KOPT-K1 (cell line): ENCODE measurements around the gene MAMLD1.

ENCODE experiments used
- H3K27ac ChIP-seq: fragments of 200-600 bp; sonication (generic); 2 replicates; pipeline ENCODE4 v1.5.1; 2016; ENCODE audit warnings: antibody characterized with exemption, mild to moderate bottlenecking, low read depth, low read length; ENCODE audit not compliant: poor library complexity, severe bottlenecking
- H3K36me3 ChIP-seq: fragments of 200-600 bp; sonication (generic); 2 replicates; pipeline ENCODE4 v1.5.1; 2017; ENCODE audit warnings: antibody characterized with exemption, mild to moderate bottlenecking, low read length, moderate library complexity; ENCODE audit not compliant: insufficient read depth
- H3K9me3 ChIP-seq: fragments of 200-600 bp; sonication (generic); 2 replicates; pipeline ENCODE4 v1.5.1; 2017; ENCODE audit warnings: antibody characterized with exemption, low read length, mild to moderate bottlenecking; ENCODE audit not compliant: insufficient read depth, poor library complexity, severe bottlenecking

The MAMLD1 gene

DNA sequence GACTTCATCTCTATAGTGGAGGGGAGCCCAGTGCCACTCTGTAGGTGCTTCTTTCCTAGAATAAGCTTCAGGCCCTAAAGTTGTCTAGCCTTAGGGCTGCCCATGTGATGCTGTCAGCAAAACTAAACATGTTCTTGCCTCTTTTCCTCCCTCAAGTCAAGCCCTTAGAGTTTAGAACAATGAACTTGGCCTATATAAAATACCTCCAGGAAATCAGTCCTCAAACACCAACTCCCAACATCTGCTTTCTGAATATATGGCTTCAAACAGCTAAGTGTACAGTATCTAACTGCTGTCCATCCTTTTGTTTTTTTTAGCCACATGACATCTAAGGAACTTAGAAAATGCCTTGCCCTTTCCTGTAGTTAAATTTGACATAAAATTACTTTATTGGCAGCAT is 91.0 kb downstream of the MAMLD1 start:
- H3K27ac ChIP-seq = no peak overlapping the region
- no peaks in the 10 kb centered on the region for H3K9me3 ChIP-seq
- no peaks in the 10 kb centered on the region for H3K36me3 ChIP-seq

DNA sequence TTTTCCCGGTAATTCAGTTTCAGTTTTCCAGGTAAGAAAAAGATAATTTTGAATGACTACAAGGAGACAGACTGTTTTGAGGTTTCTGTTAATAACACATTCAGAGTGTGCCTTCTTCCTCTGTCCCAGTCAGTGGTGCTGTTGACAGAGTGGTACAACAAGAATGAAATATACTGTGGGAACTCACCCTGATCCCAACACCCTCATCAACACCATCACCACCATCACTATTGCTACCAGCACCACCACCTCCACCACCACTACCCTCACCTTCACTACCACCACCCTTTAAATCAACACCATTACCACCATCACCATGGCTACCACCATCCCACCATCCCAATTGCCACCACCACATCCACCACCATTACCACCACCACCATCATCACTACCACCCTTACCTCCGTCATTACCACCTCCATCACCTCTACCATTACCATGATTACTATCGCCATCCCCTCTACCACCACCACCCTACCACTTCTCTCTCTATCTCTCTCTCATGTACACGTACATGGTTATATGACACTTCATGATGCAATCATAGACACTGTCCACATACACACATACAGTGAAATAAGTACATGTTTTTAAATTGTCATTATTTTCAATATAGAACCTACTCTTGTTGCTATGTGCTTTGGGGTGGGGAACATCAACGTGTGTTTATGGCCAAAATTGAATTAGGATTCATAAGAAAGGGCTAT is 91.5 kb downstream of the MAMLD1 start:
- H3K9me3 ChIP-seq = no peaks in the 10 kb centered on the region

GRCh38 chrX:150455215-150455608 is 92.1 kb downstream of the MAMLD1 start:
- Histone ChIP-seq H3K27ac (no peak overlapping the region), H3K9me3 (no peaks in the 10 kb centered on the region), H3K36me3 (no peaks in the 10 kb centered on the region)

More for the DNA sequence above, 91.5 kb downstream of the MAMLD1 start:
- no peak overlapping the region for H3K27ac ChIP-seq
- H3K36me3 ChIP-seq = no peaks in the 10 kb centered on the region

DNA sequence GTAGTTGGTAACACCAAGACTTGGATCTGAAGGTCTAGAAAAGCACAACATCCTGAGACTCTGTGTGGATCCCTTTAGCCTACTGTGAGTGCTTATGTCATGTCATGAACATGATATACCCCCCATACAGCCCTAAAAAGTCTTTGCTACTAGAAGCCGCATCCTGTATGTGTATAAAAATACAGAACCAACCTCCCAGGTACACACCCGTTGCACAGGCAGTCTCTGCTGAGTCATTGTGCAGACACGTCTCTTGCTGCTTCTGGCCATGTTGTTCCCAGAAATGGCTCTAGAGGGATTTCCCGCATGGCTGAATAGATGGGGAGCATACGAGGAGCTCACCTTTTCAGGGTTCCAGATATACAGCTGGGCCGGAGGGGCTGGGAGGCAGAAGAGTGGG is 93.3 kb downstream of the MAMLD1 start:
- Histone ChIP-seq H3K9me3 (no peaks in the 10 kb centered on the region), H3K27ac (no peak overlapping the region), H3K36me3 (no peaks in the 10 kb centered on the region)

GRCh38 chrX:150456941-150457340 is 93.8 kb downstream of the MAMLD1 start:
- no peaks in the 10 kb centered on the region for H3K36me3 ChIP-seq
- no peak overlapping the region for H3K27ac ChIP-seq
- H3K9me3 ChIP-seq = no peaks in the 10 kb centered on the region

DNA sequence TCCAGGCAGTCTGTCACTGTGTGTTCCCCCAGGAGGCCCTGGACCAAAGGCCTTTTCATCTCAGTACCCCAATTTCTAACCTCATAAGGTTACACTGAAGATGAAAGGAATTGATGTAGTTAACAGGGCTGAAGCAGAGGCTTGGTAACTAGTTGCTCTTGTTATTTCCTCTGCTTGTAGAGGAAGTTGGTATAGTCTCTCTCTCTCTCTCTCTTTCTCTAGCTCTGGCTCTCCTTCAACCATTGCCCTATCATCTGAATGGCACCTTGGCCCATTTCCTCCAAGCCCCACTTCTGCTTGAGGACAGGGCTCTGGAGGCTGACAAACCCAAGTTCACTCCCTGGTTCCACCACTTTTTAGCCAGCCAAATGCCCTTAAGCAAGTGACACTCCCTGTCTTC is 96.1 kb downstream of the MAMLD1 start:
- Histone ChIP-seq H3K36me3 (no peaks in the 10 kb centered on the region), H3K9me3 (no peaks in the 10 kb centered on the region), H3K27ac (no peak overlapping the region)

DNA sequence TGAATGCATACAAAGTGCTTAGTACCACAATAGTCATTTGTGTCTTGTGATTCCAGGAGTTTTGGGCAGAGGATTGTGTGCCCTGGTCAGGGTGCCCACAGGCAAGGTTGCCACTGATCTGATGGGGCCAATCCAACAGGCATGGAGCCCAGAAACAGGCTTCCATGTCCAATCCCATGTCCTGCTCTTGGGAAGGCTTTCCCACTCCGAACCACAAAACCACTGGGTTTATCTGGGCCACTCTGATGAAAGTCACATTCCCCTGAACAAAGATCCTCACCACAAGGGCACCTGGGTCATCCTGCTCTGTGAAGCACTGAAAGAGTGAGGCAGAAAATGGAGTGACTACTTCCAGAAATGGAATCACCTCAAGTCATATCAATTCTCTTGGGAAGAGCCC is 96.9 kb downstream of the MAMLD1 start:
- Histone ChIP-seq H3K36me3 (no peaks in the 10 kb centered on the region), H3K9me3 (no peaks in the 10 kb centered on the region), H3K27ac (no peak overlapping the region)

GRCh38 chrX:150460781-150461180 is 97.7 kb downstream of the MAMLD1 start:
- Histone ChIP-seq H3K9me3 (no peaks in the 10 kb centered on the region), H3K36me3 (no peaks in the 10 kb centered on the region), H3K27ac (no peak overlapping the region)

GRCh38 chrX:150463566-150463965 is 100.4 kb downstream of the MAMLD1 start:
- H3K36me3 ChIP-seq = no peaks in the 10 kb centered on the region
- H3K9me3 ChIP-seq = no peaks in the 10 kb centered on the region
- H3K27ac ChIP-seq = no peak overlapping the region

GRCh38 chrX:150464001-150464400 is 100.9 kb downstream of the MAMLD1 start:
- no peaks in the 10 kb centered on the region for H3K36me3 ChIP-seq
- no peaks in the 10 kb centered on the region for H3K9me3 ChIP-seq
- no peak overlapping the region for H3K27ac ChIP-seq

DNA sequence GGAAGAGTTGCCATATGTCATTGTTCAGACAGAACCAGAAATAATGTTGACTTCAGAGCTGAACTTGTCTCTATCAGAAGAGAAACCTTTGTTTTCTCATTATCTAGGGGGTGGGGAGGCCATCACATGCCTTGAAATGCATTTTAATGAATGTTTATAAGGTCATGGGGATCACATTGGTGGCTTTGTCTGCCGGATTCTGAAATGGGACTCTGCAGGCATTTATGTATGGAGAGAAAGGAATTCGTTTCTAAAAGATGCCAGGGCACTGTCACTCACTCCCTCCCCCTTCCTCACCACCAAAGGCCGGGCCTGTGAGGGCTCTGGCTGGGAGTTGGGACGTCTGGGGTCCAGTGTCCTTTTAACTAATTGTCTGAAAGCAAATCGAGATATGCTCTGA is 102.2 kb downstream of the MAMLD1 start:
- no peaks in the 10 kb centered on the region for H3K36me3 ChIP-seq
- no peaks in the 10 kb centered on the region for H3K9me3 ChIP-seq
- H3K27ac ChIP-seq = no peak overlapping the region

- no peaks in the 10 kb centered on the region for H3K9me3 ChIP-seq
- no peak overlapping the region for H3K27ac ChIP-seq
- no peaks in the 10 kb centered on the region for H3K36me3 ChIP-seq
These were observed 103.0 kb downstream of the MAMLD1 start for GRCh38 chrX:150465881-150466775.

- Histone ChIP-seq H3K36me3 (no peaks in the 10 kb centered on the region), H3K9me3 (no peaks in the 10 kb centered on the region), H3K27ac (no peak overlapping the region)
These were observed 109.2 kb downstream of the MAMLD1 start for GRCh38 chrX:150472306-150472705.

DNA sequence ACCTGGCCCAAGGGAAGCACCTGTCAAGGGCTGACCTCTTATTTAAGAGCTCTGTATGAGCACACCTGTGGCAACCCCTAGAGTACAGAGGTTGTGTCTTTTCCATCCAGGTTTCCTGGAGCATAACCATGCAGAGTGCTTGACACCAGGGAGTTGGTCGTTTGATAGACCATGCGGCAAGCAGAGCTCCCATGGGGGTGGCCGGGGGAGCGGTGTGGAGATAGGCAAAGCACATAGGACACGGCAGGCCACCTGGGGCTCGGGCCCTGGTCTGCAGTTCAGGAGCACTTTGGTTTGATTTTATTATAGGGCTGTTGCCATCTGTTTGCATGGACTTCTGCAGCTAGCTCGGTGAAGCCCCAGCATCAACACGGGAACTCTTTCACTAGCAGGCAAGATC is 110.3 kb downstream of the MAMLD1 start:
- Histone ChIP-seq H3K9me3 (no peaks in the 10 kb centered on the region), H3K36me3 (no peaks in the 10 kb centered on the region), H3K27ac (no peak overlapping the region)

DNA sequence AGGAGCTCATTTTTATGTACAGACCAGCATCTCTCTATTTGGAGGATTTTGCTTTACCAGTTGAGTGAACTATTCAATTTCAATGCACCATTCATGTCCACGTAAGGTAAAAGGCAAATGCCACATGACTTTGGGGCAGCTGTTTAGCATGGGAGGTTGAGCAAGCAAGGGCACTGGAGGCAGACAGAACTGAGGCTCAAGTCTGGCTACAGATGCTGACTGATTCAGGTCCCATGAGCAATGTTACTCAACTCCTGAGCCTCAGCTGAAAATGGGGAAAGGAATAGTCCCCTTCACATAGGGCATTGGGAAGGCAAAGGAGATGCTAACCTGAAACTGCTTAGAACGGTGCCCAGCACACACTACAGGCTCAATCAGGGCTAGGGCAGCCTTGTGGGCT is 112.3 kb downstream of the MAMLD1 start:
- no peak overlapping the region for H3K27ac ChIP-seq
- H3K36me3 ChIP-seq = no peaks in the 10 kb centered on the region

More for the DNA sequence above, 112.3 kb downstream of the MAMLD1 start:
- H3K9me3 ChIP-seq = no peaks in the 10 kb centered on the region
